ENCODE results near the gene MRPL24. TPM values are rescaled to one million over a fixed set of nuclear protein-coding genes. Genes with fewer than 3 reads are reported as not detected.

The MRPL24 gene
- total RNA-seq, 1 experiment from 2014 or later = 27.3 TPM

GRCh38 chr1:156751451-156751756 lies 10.5 kb upstream of the MRPL24 start, which contains the start of gene HDGF:
HDGF (minus strand) TSS chr1:156751675; CDS start chr1:156751429, 246 bp downstream.
- Histone ChIP-seq H2BK12ac (ENCODE audit: insufficient read length, low read depth, low read length) (no peak within 1 kb of the TSS), H3K79me1 (ENCODE audit: insufficient read depth, low read depth, low read length, poor library complexity, severe bottlenecking) (no peaks in the 10 kb centered on the region), H3K4me1 (ENCODE audit: insufficient read depth, low read length) (peaks cover 19% of the 10 kb centered on the region; the same call in 1 of the 2 replicates), H3K18ac (ENCODE audit: insufficient read length, low read depth, low read length) (peak within 1 kb of the TSS; percentile 97), H3K23me2 (ENCODE audit: insufficient read length, low read depth, low read length, poor library complexity, severe bottlenecking) (peaks cover 20% of the 10 kb centered on the region), H3K4ac (ENCODE audit: low read depth, low read length) (no peak within 1 kb of the TSS; the same call in 1 of the 2 replicates), H2BK120ac (ENCODE audit: low read depth, low read length, poor library complexity, severe bottlenecking) (peak within 1 kb of the TSS; percentile 51), H4K5ac (ENCODE audit: insufficient read length, low read depth, low read length) (peak within 1 kb of the TSS; percentile 69), H3K56ac (ENCODE audit: insufficient read length, low read depth, low read length) (no peak within 1 kb of the TSS), H3T11ph (ENCODE audit: low read length) (no peak within 1 kb of the TSS), H3K79me2 (ENCODE audit: insufficient read depth, low read length) (peaks cover 22% of the 10 kb centered on the region; the same call in 1 of the 2 replicates), H2AFZ (ENCODE audit: low read length) (no peak within 1 kb of the TSS), H2AK5ac (ENCODE audit: insufficient read length, low read length) (no peak within 1 kb of the TSS), H3K27ac (ENCODE audit: insufficient read length, low read depth, low read length) (peak within 1 kb of the TSS; percentile 50), H3K23ac (ENCODE audit: insufficient read length, low read depth, low read length) (no peak within 1 kb of the TSS), H4K8ac (replicated peaks; ENCODE audit: insufficient read length, low read depth, low read length) (no peak within 1 kb of the TSS), H3K4me2 (ENCODE audit: insufficient read depth, insufficient read length, low read length) (peak within 1 kb of the TSS; percentile 73), H3K9me3 (ENCODE audit: control insufficient read depth, low read depth, low read length) (no peaks in the 10 kb centered on the region), H3K14ac (ENCODE audit: insufficient read depth, low read length) (peak within 1 kb of the TSS; percentile 99), H4K91ac (ENCODE audit: insufficient read length, low read depth, low read length) (peak within 1 kb of the TSS; percentile 11), H3K9ac (ENCODE audit: extremely low read depth, insufficient read length, low read length) (peak within 1 kb of the TSS; percentile 96), H2BK5ac (ENCODE audit: insufficient read length, low read length) (peak within 1 kb of the TSS; percentile 11), H4K20me1 (ENCODE audit: control insufficient read depth, insufficient read depth, insufficient read length) (no peaks in the 10 kb centered on the region), H3K27me3 (ENCODE audit: insufficient read depth, low read length) (no peaks in the 10 kb centered on the region), H2BK20ac (ENCODE audit: low read depth, low read length, poor library complexity, severe bottlenecking) (no peak within 1 kb of the TSS), H2BK15ac (ENCODE audit: low read depth, low read length) (no peak within 1 kb of the TSS; the same call in 1 of the 2 replicates)
- WGBS (ENCODE audit: extremely low coverage, insufficient read length, low lambda C conversion rate) = no CpG with 5 or more reads among the region's 48 CpGs
- DNase-seq = no peak
- Mint-ChIP-seq H3K27ac (peak within 1 kb of the TSS; percentile 90 to 99 (median 96)), H3K4me3 (peak within 1 kb of the TSS; percentile 91 to 96), H3K4me1 (peaks cover 41 to 44% of the 10 kb centered on the region in 2 experiments), H3K9me3 (no peaks in the 10 kb centered on the region), H3K27me3 (ENCODE audit: low read depth) (no peaks in the 10 kb centered on the region), H3K36me3 (ENCODE audit: insufficient read depth in 1 of 3, low read depth in 3 of 3) (peaks cover 0 to 10% (median 10%) of the 10 kb centered on the region in 3 experiments; a peak in 3 of 7 replicates)
- no peak for TF ChIP-seq CTCF (conservative IDR thresholded peaks at IDR 0.05)
